HG03103 (cell line): ENCODE measurements around the gene PSORS1C1.
"Not testable (repeated sequence)": the region's sequence is repeated elsewhere in the genome, so short reads cannot be mapped to it uniquely, and the experiment has no call there.

ENCODE experiments used
- ATAC-seq: cut with Tn5 transposase; IDR thresholded peaks from one replicate; pipeline ENCODE4 v1.9.1; 2021; ENCODE audit warnings: low read depth; ENCODE audit not compliant: unreplicated experiment

PSORS1C1 gene

GRCh38 chr6:31157513-31158139 is 43.0 kb downstream of the PSORS1C1 start, which contains the start of gene CCHCR1:
Gene CCHCR1 (minus strand): TSS chr6:31157802. CDS start chr6:31157600, 202 bp downstream.
- no peak for ATAC-seq

- peak; percentile 83 for ATAC-seq
Observed at GRCh38 chr6:31158140-31158862, 43.7 kb downstream of the PSORS1C1 start, which contains the start of gene TCF19. Gene TCF19 (plus strand): TSS chr6:31158589. CDS start chr6:31159470, 881 bp downstream.

- ATAC-seq = no peak
Observed at GRCh38 chr6:31158863-31159855, 44.6 kb downstream of the PSORS1C1 start.

DNA sequence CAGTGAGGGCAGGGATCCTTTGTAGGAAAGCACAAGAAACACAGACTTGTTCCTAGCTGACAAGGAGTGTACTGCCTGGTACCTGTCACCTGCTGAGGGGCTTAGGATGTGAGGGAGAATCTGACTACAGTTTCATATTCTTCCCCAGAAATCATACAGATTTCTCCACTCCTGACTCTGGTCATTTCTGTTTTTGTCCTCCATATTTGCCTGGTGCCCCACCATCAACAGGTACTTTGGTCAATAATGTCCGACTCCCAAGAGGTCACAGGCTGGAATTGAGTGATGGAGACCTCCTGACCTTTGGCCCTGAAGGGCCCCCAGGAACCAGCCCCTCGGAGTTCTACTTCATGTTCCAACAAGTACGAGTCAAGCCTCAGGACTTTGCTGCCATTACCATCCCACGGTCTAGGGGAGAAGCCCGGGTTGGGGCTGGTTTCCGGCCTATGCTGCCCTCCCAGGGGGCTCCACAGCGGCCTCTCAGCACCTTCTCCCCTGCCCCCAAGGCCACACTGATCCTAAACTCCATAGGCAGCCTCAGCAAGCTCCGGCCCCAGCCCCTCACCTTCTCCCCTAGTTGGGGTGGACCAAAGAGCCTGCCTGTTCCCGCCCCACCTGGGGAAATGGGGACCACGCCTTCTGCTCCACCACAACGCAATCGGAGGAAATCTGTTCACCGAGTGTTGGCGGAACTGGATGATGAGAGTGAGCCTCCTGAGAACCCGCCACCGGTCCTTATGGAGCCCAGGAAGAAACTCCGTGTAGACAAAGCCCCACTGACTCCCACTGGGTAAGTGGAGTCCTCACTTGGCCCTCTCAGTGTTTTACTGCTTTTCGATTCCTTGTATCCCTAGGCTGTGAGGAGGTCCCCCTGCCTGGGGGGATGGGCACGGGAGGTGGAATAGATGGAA is 46.9 kb downstream of the PSORS1C1 start:
- ATAC-seq = no peak

GRCh38 chr6:31162463-31163165 is 48.0 kb downstream of the PSORS1C1 start:
- ATAC-seq = no peak

GRCh38 chr6:31163922-31164321 is 49.3 kb downstream of the PSORS1C1 start:
- ATAC-seq = no peak

- ATAC-seq = not testable (repeated sequence)
Observed at GRCh38 chr6:31164475-31165063, 50.0 kb downstream of the PSORS1C1 start.

DNA sequence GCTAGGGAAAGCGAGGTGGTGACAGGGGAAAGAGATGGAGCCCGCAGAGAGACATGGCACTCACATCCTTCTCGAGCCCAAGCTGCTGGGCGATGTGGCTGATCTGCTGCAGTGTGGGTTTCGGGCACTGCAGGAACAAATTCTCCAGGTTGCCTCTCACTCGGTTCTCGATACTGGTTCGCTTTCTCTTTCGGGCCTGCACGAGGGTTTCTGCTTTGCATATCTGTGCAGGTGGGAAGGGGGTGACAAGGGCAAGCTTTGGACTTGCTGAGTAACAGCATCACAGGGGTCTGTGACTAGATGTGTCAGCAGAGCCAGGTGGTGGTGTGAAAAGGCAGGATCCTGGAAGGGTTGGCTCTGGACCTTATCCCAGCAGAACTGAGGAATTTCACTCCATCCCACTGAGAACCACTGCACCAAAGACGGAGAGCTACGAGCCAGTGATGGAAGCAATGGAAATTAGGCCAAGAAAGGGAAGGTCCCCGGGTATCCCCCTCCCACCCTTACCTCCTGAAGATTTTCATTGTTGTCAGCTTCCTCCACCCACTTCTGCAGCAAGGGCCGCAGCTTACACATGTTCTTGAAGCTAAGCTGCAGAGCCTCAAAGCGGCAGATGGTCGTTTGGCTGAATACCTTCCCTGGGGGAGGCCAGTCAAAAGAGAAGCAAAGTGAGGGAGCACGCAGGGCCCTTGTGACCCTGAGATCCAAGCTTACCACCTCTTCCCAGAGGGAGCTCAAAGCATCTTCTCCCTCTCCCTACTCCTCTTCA is 50.6 kb downstream of the PSORS1C1 start:
- peak; percentile 75 for ATAC-seq

DNA sequence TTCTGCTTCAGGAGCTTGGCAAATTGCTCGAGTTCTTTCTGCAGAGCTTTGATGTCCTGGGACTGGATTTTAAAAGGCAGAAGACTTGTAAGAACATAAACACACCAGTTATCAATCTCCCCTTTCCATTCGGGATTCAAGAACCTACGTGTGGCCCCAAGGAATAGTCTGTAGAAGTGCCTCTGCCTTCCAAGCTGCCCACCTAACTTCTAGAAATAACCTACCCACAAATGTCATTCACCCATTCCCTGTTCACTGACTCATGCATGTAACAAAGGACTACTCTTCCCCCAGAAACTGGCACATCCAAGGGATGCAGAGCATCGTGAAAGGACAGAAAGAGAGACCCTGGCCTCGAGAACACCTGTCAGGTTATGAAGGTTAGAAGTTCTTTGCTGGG is 51.4 kb downstream of the PSORS1C1 start:
- ATAC-seq = no peak

DNA sequence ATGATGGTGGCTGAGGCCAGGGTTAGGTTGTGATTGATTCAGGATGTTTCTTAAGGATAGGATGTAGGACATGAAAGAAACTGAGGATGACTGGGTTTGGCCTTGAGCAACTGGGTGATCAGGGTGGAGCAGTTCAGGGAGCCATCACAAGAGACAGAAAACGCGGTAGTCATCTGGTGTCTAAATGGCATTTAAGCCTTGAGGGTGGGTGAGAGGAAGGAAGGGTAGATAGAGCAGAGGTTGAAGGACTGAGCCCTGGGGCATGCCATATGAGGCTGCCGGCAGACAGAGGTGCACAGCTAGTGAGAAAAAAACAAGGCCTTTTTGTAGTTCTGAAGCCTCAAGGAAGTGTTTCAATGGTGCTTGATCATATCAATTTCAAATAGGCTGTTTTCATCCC is 54.0 kb downstream of the PSORS1C1 start:
- no peak for ATAC-seq

GRCh38 chr6:31169123-31169857 is 54.7 kb downstream of the PSORS1C1 start:
- no peak for ATAC-seq

DNA sequence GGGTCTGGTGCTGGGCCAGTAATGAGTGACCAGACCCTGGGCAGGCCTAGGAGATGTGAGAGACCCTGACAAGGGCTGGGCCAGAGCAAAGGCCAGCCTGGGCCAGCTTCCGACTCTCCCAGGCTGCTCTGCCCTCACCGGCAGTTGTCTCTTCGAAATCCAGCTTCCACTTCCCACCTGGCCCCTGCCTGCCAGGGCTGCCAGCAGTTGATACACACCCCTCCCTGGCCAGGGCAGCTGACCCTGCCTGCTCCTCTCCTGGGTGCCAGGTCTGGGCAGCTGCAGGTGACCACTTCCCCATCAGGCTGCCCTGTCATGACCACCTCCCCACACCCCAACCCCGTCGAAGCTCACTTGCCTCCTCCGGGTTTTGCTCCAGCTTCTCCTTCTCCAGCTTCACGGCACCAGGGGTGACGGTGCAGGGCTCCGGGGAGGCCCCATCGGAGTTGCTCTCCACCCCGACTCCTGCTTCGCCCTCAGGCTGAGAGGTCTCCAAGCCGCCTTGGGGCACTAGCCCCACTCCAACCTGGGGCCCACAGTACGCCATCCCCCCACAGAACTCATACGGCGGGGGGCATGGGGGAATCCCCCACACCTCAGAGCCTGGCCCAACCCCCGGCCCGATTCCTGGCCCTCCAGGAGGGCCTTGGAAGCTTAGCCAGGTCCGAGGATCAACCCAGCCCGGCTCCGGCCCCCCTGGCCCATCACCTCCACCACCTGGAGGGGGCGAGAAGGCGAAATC is 55.4 kb downstream of the PSORS1C1 start:
- ATAC-seq = not testable (repeated sequence)

- no peak for ATAC-seq
Observed at GRCh38 chr6:31170600-31170881, 55.9 kb downstream of the PSORS1C1 start, which contains the start of gene POU5F1. Gene POU5F1 (minus strand): TSS chr6:31170682. CDS start chr6:31170620, 62 bp downstream.

GRCh38 chr6:31170987-31171671 is 56.5 kb downstream of the PSORS1C1 start:
- no peak for ATAC-seq

DNA sequence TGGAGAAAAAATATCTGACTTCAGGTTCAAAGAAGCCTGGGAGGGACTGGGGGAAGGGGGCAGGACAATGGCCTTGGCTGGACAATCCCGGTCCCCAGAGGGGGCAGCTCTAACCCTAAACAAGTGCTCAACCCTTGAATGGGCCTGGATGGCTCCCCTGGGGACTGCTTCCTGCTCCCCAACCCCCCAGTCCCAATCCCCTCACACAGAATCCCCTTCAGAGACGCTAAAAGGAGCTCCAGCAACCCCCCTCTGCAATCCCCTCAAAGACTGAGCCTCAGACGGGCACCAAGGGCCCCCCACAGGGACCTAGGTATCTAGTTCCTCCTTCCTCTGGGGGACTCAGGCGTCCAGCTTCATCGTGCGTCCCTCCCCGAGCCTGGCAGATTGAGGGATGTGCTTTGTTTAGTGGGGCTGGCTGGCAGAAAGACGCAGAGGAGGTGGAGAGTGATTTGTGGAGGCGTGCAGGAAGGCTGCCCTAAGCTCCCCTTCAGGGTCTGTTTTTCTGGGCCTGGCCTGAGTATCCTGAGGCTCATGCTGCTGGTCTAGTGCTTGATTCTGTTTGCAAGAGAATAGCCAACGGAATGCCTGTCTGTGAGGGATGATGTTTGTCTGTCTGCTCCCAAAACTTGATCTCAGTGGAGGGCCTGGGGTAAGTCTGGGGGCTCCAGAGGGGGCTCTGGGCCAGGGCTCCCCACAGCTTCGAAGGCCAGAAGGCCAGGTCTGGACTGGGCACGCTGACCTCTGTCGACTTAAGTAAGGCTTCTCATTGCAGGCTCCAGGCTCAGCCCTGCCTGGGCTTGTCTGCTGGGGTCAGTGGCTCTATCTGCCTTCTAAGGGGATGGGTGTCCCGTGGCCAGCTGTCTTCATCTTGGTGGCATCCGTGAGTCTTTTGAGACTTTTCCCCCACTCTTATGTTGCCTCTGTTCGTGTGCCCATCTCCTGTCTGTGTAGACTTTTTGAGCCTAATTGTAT is 57.6 kb downstream of the PSORS1C1 start:
- ATAC-seq = no peak
